DMS114 treated with DMSO at 0.1 percent for 48 hours (cell line): ENCODE measurements around the gene GRK2.

Source experiments
- DNase-seq: peaks from one replicate; lab custom pipeline; 2025; ENCODE audit not compliant: unreplicated experiment; lab: John Stamatoyannopoulos, UW

GRK2 gene

GRCh38 chr11:67280788-67281551 lies 14.7 kb downstream of the GRK2 start:
- no peak for DNase-seq

- DNase-seq = no peak
Measured at GRCh38 chr11:67281552-67282150, 15.4 kb downstream of the GRK2 start.

- no peak for DNase-seq
Measured at GRCh38 chr11:67282155-67282875, 16.0 kb downstream of the GRK2 start.

- no peak for DNase-seq
Measured at GRCh38 chr11:67282876-67283371, 16.7 kb downstream of the GRK2 start.

GRCh38 chr11:67283481-67283963 lies 17.2 kb downstream of the GRK2 start:
- DNase-seq = no peak

GRCh38 chr11:67284811-67285540 lies 18.7 kb downstream of the GRK2 start:
- DNase-seq = no peak

- no peak for DNase-seq
Measured at GRCh38 chr11:67285541-67286498, 19.5 kb downstream of the GRK2 start.

GRCh38 chr11:67286621-67287333 lies 20.5 kb downstream of the GRK2 start:
- no peak for DNase-seq

GRCh38 chr11:67287355-67288197 lies 21.3 kb downstream of the GRK2 start:
- DNase-seq = no peak

GRCh38 chr11:67288198-67288451 lies 21.9 kb downstream of the GRK2 start:
- no peak for DNase-seq

- DNase-seq = peak; percentile 78
Measured at GRCh38 chr11:67288452-67289225, 22.4 kb downstream of the GRK2 start.

GRCh38 chr11:67289226-67289650 lies 23.0 kb downstream of the GRK2 start, which contains the start of gene ANKRD13D:
TSS of gene ANKRD13D (plus strand) at chr11:67289303. CDS start at chr11:67289461, 158 bp downstream.
- DNase-seq = no peak

- DNase-seq = no peak
Measured at GRCh38 chr11:67289651-67290479, 23.6 kb downstream of the GRK2 start.

- no peak for DNase-seq
Measured at GRCh38 chr11:67290801-67291200, 24.5 kb downstream of the GRK2 start.

- no peak for DNase-seq
Measured at GRCh38 chr11:67291481-67292381, 25.5 kb downstream of the GRK2 start.

- no peak for DNase-seq
Measured at GRCh38 chr11:67292671-67293070, 26.4 kb downstream of the GRK2 start.
